SU-DHL-6 (cell line): ENCODE results near the gene NOTUM.

ENCODE experiments used
- H2AFZ ChIP-seq: fragments of 200-600 bp; sonication (generic); 2 replicates; pipeline ENCODE4 v1.6.1; 2014; ENCODE audit warnings: low read depth, mild to moderate bottlenecking, moderate library complexity, mixed read lengths, antibody characterized with exemption, low read length; ENCODE audit not compliant: severe bottlenecking
- H3F3A ChIP-seq: fragments of 200-600 bp; shearing (Covaris generic); 2 replicates; pipeline ENCODE4 v1.6.0; 2016; ENCODE audit warnings: antibody characterized with exemption, mild to moderate bottlenecking; ENCODE audit not compliant: insufficient read depth
- H3K27ac ChIP-seq: fragments of 200-600 bp; sonication (generic); 2 replicates; pipeline ENCODE4 v1.5.1; 2016; ENCODE audit warnings: low read depth, mild to moderate bottlenecking, low read length, moderate library complexity, mixed read lengths
- H3K27me3 ChIP-seq: fragments of 200-600 bp; sonication (generic), shearing (Covaris generic); 2 replicates; pipeline ENCODE4 v1.6.0; 2014; ENCODE audit warnings: mild to moderate bottlenecking, low read length
- H3K36me3 ChIP-seq: fragments of 200-600 bp; sonication (generic); 2 replicates; pipeline ENCODE4 v1.6.1; 2014; ENCODE audit warnings: mild to moderate bottlenecking, low read length, mixed read lengths
- H3K4me2 ChIP-seq: fragments of 300-600, 200-600 bp; shearing (Covaris generic), sonication (generic); 2 replicates; pipeline ENCODE4 v1.6.0; 2014; ENCODE audit warnings: low read length, low read depth, mild to moderate bottlenecking; ENCODE audit not compliant: poor library complexity, severe bottlenecking
- H3K4me3 ChIP-seq: fragments of 200-600 bp; sonication (generic); 2 replicates; pipeline ENCODE4 v1.5.1; 2014; ENCODE audit warnings: antibody characterized with exemption, low read length, mild to moderate bottlenecking, mixed read lengths; ENCODE audit not compliant: insufficient read depth, poor library complexity, severe bottlenecking
- H3K79me2 ChIP-seq: fragments of 200-600 bp; sonication (generic); 2 replicates; pipeline ENCODE4 v1.6.1; 2014; ENCODE audit warnings: mild to moderate bottlenecking, low read length, moderate library complexity; ENCODE audit not compliant: insufficient read depth
- H3K9ac ChIP-seq: fragments of 200-600 bp; sonication (generic); 2 replicates; pipeline ENCODE4 v1.7.0; 2014; ENCODE audit warnings: mild to moderate bottlenecking, low read length
- H3K9me2 ChIP-seq: fragments of 200-600 bp; sonication (generic); replicated peaks from 2 replicates; pipeline ENCODE4 v1.6.1; 2014; ENCODE audit warnings: low read length; ENCODE audit not compliant: insufficient read depth
- H3K9me3 ChIP-seq: fragments of 200-600 bp; sonication (generic); 2 replicates; pipeline ENCODE4 v1.6.1; 2014; ENCODE audit warnings: low read length, mixed read lengths; ENCODE audit not compliant: insufficient read depth
- H4K20me1 ChIP-seq: fragments of 200-600 bp; sonication (generic); 2 replicates; pipeline ENCODE4 v1.6.1; 2014; ENCODE audit warnings: low read depth, mild to moderate bottlenecking, antibody characterized with exemption, low read length, moderate library complexity, mixed read lengths
- CTCF ChIP-seq: fragments of 200-600 bp; sonication (generic); IDR thresholded peaks from one replicate; pipeline ENCODE4 v1.5.1; 2017; ENCODE audit warnings: antibody characterized with exemption, mild to moderate bottlenecking, low read length, moderate library complexity; ENCODE audit not compliant: insufficient read depth, poor library complexity, severe bottlenecking
- EZH2phosphoT487 ChIP-seq: fragments of 200-600 bp; sonication (generic), shearing (Covaris generic); conservative IDR thresholded peaks from 2 replicates; pipeline ENCODE4 v1.6.1; 2018; ENCODE audit warnings: mild to moderate bottlenecking, antibody characterized with exemption, low read length, moderate library complexity, mixed read lengths

The NOTUM gene

DNA sequence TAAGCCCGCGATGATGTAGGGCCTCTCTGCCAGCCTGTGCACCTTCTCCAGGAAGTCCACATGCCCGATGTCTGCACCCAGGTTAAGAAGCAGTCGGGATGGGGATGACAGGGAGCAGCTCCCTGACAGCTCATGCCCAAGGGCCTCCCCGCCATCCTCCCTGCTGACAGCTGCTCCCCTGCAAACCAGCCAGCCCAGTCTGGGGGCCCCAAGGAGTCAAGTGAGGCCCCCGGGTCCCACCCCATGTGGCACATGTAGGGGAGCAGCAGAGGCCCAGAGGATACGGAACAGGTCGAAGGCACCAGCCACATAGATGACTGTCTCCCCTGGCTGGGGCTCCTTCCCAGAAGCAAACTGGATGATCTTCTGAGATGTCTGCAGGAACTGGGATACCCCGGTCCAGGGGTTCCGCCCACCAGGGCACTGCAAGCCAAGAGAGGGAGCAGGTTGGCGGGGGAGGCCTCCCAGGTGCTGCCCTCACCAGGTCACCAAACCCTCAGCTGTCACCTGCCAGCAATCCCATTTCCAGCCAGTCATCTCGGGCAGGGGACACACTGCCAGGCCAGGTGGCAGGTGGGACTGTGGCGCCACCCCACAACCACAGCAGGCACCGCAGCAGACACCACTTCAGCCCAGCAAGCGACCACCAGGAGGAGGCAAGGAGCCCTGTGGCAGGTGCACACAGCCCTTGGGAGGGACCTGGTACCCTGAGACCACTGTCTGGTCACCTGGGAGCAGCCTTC, 54.3 kb downstream of the NOTUM start:
- H3F3A ChIP-seq = peaks cover under 1% of the 10 kb centered on the region; the same call in 1 of the 2 replicates
- TF ChIP-seq EZH2phosphoT487 (no peak), CTCF (peak; percentile 16)
- no peak overlapping the region for H2AFZ ChIP-seq
- H4K20me1 ChIP-seq = no peaks in the 10 kb centered on the region
- H3K36me3 ChIP-seq = no peaks in the 10 kb centered on the region
- H3K4me2 ChIP-seq = no peak overlapping the region
- H3K79me2 ChIP-seq = peaks cover 4% of the 10 kb centered on the region; the same call in 1 of the 2 replicates
- no peaks in the 10 kb centered on the region for H3K27me3 ChIP-seq
- H3K27ac ChIP-seq = no peak overlapping the region
- H3K9me2 ChIP-seq = no peaks in the 10 kb centered on the region
- no peak overlapping the region for H3K9ac ChIP-seq
- H3K9me3 ChIP-seq = no peaks in the 10 kb centered on the region
- no peak overlapping the region for H3K4me3 ChIP-seq

DNA sequence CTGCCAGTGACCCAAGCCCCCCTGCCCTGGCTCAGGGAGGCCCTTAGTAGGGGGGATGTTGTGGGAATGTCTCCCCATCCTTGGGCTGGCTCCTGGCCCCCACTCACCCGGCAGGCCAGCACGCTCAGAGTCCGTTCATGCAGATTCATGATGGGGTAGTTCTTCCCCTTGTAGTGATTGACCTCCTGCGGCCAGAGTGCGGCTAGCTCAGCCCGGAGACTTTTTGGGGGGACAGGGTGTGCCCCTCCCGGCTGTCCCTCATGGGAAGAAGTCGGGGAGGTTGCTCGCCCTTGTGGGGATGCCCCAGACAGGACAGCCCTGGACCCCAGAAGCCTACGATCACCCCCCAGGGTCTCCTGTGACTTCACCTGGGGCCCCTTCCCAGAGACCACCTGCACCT, 55.0 kb downstream of the NOTUM start:
- H2AFZ ChIP-seq = no peak overlapping the region
- no peaks in the 10 kb centered on the region for H3K9me3 ChIP-seq
- H4K20me1 ChIP-seq = no peaks in the 10 kb centered on the region
- peaks cover 4% of the 10 kb centered on the region; the same call in 1 of the 2 replicates for H3K79me2 ChIP-seq
- TF ChIP-seq CTCF (no peak), EZH2phosphoT487 (no peak)
- no peak overlapping the region for H3K4me3 ChIP-seq
- H3K4me2 ChIP-seq = no peak overlapping the region
- H3K27ac ChIP-seq = no peak overlapping the region
- H3K9me2 ChIP-seq = no peaks in the 10 kb centered on the region
- H3K36me3 ChIP-seq = no peaks in the 10 kb centered on the region
- no peaks in the 10 kb centered on the region for H3K27me3 ChIP-seq
- H3K9ac ChIP-seq = no peak overlapping the region
- no peaks in the 10 kb centered on the region for H3F3A ChIP-seq

DNA sequence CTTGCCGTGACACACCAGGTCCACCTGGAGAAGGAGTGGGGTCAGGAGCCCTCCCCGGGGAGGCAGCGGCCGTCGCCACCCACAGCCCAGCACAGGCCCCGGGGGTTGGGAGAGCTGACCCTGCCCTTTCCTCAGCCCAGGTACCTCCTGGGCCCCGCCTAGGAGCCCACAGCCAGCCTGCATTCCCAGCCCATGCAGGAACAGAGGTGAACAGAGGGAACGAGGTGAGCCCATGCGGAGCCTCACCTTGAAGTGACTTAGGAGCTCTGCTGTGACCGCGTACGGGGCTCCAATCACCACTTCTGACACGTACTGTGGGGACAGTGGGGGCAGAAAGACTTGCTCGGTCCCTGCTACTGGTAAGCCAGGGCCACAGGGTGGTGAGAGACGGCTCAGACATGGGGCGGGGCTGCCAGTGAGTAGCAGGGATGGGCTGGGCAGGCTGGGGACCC, 55.5 kb downstream of the NOTUM start:
- Histone ChIP-seq H3K9me2 (no peaks in the 10 kb centered on the region), H3K27ac (no peak overlapping the region), H3K9me3 (no peaks in the 10 kb centered on the region), H4K20me1 (no peaks in the 10 kb centered on the region), H3K27me3 (no peaks in the 10 kb centered on the region), H2AFZ (no peak overlapping the region), H3K79me2 (no peaks in the 10 kb centered on the region), H3F3A (no peaks in the 10 kb centered on the region), H3K9ac (no peak overlapping the region), H3K36me3 (no peaks in the 10 kb centered on the region), H3K4me3 (no peak overlapping the region), H3K4me2 (no peak overlapping the region)
- TF ChIP-seq EZH2phosphoT487 = no peak
- TF ChIP-seq CTCF = no peak
